ENCODE measurements around the gene JMJD8.

The JMJD8 gene

DNA sequence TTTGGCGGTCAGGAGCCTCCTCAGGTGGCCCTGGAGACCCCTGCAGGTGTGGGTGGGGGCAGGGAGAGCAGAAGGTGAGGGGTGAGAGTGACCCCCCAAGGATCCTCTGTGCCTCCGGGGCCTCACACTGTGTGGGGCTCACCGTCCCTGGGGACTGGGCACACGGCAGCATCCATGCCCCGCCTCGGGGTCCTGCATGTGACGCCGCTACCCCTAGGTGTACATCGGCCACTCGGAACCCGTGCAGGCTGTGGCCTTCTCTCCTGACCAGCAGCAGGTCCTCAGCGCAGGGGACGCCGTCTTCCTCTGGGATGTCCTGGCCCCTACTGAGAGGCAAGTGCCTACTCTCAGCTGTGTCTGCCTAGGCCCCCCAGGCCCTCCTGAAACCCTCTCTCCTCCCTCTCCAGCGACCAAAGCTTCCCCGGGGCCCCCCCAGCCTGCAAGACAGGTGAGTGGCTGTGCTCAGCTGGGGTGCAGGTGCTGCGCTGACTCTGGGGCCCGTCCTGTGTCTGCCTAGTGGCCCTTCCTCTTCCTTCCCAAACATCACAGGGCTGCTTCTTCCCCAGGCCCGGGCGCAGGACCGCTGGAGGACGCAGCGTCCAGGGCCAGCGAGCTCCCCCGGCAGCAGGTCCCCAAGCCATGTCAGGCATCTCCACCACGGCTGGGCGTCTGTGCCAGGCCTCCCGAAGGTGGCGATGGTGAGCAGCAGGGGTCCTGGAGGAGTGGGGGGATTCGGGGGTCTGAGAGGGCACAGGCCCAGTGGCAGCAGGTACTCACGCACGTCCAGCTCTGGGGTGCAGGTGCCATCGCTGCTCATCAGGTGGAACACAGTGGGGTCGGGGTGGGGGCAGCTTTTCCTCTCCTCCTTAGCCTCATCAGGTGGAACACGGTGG lies 25.2 kb downstream of the JMJD8 start:
- DNase-seq: no peak

- DNase-seq: no peak
Measured at GRCh38 chr16:657487-657886, 26.6 kb downstream of the JMJD8 start.

GRCh38 chr16:654034-654433 lies 30.1 kb downstream of the JMJD8 start:
- no peak for DNase-seq

GRCh38 chr16:652454-653305 lies 31.5 kb downstream of the JMJD8 start:
- DNase-seq: no peak

DNA sequence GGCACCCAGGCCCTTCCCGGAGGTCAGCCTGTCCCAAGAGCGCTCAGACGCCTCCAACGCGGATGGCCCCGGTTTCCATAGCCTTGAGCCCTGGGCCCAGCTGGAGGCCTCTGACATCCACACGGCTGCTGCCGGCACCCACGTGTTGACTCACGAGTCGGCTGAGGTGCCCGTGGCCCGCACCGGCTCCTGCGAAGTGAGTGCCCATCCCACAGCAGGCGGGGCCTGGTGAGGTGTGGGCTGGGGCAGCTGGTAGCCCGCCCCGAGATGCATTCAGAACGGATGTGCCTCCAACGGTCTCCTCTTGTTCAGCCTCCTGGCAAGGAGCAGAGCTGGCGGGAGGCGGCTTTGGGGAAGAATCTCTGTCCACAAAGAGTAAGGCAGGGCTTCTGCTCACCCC lies 32.3 kb downstream of the JMJD8 start:
- DNase-seq: no peak

DNA sequence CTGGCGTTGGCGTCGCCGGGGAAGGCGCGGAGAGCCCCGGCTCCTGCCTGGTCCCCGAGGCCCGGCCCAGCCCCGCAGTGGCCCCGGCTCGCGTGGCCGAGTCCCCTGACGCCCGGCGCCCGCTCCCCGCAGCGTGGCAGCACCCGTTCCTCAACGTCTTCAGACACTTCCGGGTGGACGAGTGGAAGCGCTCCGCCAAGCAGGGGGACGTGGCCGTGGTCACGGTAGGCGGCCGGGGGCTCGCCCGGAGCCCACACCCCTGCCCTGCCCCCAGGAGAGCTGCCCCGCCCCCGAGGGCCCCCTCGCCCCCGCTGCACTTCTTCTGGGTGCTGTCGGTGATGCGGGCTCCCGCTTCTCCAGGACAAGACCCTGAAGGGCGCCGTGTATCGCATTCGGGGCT lies 34.5 kb downstream of the JMJD8 start:
- DNase-seq: no peak

- DNase-seq: peak; percentile 91
Measured at GRCh38 chr16:648781-649589, 35.1 kb downstream of the JMJD8 start, which contains the start of gene WDR90. WDR90 (plus strand) TSS chr16:649365; CDS start chr16:649417, 52 bp downstream.

DNA sequence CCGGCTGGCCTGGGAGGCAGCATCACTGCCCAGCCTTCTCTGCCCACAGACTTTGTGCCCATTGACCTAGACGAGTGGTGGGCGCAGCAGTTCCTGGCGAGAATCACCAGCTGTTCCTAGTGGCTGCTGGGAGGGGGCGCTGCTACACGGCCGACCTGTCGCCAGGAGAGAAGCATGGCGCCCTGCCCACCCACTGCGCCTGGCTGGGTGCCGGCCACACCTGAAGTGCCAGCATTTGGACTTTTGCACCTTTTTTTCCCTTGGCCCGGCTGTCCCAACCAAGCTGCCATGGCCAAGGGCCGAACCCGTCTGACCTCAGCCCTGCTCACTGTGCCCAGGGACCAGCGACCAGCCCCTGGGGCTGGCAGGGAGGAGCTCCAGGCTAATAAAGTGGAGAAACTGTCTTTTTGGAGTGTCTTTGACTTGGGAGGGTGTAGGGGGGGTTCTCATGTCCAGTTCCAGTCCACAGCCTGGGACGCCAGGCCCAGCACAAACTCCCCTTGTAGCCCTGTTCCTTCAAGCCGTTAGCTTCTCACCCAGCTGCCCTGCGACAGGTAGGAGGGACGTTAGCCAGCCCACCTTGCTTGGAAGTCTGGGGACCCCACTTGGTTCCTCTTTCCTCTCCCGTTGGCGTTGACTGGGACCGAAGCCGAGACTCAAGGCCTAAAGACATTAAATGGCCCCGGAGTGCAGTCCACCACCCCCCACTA lies 35.9 kb downstream of the JMJD8 start:
- DNase-seq: peak; percentile 42

GRCh38 chr16:647173-647902 lies 36.8 kb downstream of the JMJD8 start:
- no peak for DNase-seq

DNA sequence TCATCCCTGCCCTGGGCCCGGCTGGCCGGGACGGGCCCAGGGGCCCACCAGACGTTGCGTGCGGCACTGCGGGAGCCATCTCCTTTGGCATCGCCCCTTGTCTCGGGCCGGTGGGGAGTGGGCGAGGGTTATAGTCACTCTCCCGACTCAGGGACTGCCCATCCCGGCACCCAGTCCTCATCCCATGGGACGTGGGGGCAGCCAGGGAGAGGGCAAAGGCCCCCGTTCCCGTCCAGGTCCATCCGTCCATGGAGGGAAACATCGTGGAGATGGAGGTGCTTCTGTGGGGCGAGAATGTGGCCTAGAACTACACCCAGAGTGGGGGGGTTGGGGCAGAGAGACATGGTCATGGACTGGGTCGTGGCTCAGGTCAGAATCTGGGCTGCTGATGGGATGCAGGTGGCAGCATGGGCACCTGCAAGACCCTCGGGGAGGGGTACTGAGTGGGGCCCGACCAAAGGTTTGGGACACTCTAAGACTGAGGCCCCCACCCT lies 37.4 kb downstream of the JMJD8 start:
- DNase-seq: no peak

DNA sequence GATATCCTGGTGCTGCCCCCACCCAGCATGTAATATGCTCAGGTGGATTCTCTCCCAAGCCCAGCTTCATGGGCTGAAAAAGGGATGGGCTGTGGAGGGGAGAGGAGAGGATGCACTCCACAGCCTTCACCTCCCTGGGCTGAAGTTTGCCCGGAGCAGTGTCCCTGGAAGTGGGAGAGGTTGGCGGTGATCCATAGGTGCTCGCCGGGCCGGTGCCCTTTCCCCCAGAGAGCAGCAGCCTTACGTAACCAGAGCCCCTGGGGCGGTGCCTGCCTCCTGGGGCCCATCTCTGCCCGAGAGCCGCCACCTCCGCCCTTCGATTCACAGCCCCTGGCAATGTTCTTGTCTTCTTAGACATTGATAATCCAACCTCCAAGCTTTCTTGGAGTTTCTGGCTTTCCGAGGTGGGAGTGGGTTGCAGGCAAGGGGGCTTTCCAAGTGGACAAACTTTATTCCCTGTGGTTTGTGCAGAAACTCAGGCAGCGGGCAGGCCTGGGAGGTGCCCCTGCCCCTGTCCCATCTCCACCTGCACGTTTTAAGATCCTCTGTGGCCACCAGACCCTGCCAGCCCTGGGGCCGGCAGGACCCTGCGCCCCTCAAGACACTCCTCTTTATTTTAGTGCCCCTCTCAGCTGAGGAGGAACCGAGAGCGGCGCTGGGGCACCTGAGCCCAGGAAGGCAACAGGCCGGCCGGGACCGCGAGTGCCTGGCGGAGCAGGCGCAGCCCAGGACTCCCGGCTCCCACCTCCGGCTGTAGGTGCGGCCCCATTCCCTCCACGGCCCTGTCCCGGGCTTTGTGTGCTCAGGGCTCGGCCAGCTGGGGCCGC lies 38.1 kb downstream of the JMJD8 start:
- DNase-seq: no peak

- no peak for DNase-seq
Measured at GRCh38 chr16:644556-644955, 39.6 kb downstream of the JMJD8 start.

GRCh38 chr16:643050-643368 lies 41.1 kb downstream of the JMJD8 start:
- DNase-seq: peak; percentile 32

DNA sequence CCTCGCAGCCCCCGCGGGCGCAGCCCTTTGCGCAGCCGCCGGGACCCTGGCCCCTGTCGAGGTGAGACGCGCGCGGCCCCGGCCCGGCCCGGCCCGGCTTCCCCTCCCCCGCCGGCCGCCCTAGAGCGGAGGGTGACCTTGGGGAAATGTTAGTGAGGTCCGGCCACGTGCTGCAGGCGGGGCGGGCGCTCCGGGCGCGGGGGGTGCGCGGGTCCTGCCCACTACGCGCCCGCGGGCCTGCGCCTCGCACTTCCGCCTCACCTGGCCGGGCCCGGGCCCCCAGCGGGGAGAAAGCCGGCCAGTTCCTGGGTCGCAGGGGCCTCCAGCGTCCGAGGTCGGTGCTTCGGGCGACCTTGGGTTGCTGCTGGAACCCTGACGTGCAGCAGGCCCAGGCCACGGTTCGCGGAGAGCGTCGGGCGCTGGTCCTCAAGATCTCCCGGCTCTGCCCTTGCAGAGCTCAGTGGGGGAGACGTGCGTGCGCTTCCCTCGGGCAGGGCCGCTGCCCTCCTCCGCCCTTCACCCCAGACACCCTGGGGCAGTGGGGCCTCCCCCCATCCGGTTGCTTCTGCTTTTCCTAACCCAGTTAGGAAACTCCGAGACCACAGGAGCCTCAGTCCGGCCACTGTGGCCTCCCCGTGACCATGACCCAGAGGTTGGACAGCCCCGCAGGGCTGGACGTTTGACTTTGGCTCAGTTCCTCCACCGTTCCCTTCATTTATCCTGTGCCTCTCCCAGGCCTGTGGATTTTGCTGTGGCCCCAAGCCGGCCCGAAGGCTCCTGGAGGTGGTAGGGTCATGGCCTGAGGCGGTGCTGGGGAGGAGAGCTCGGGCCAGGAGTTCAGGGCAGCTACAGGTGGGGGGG lies 41.7 kb downstream of the JMJD8 start:
- DNase-seq: no peak

DNA sequence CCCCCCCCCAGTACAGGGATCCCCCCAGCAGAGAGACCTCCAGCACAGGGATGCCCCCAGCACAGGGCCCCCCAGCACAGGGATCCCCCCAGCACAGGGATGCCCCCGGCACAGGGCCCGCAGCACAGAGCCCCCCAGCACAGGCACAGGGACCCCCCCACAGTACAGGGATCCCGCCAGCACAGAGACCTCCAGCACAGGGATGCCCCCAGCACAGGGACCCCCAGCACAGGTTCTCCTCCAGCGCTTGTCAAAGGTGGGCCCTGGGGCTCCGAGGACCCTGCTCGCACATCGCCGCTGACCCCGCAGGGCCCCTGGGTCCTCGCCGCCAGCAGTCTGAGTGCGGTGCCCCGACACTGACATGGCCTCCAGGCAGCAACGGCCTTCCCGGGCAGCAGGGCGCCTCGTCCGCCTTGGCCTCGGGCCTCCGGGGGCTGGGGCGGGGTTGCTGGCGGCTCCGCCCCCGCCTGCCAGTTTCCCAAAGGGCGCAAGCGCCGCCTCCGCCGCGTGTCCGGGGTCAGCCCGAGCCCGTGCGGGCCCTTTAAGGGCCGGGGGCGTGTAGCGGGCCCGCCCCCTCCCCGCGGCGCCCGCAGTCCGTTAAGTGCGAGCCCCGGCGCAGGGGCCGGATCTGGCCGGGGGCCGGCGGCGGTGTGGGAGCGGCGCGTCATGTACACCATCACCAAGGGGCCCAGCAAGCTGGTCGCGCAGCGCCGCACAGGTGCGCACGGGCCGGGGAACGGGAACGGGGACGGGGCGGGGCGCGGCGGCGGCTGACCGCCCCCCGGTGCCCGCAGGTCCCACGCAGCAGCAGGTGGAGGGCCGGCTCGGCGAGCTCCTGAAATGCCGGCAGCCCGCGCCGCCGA lies 42.6 kb downstream of the JMJD8 start, which contains the start of gene MCRIP2:
TSS of gene MCRIP2 (plus strand) at position 503 of the 863 bp plus-strand sequence. CDS start at position 667, 164 bp downstream.
- DNase-seq: peak; percentile 76

DNA sequence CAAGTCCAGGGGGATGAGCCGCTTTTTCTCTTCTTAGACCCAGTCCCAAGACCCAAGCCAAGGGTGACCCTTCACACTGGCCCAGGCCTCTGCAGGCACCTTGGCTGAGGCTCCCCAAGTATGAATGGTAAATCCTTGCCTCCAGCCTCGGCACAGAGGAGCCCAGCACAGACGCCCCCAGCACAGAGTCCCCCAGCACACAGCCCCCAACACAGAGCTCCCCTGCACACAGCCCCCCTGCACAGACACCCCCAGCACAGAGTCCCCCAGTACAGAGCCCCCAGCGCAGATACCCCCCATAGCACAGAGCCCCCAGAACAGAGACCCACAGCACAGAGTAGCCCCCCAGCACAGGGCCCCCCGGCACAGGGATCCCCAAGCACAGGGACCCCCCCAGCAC lies 43.5 kb downstream of the JMJD8 start:
- DNase-seq: no peak

- no peak for DNase-seq
Measured at GRCh38 chr16:638836-639235, 45.3 kb downstream of the JMJD8 start.

GRCh38 chr16:638034-638543 lies 46.0 kb downstream of the JMJD8 start:
- no peak for DNase-seq

Measured in NCI-H2171 treated with DMSO at 0.1 percent for 48 hours (cell line).